Stomach (tissue), 9 donors: ENCODE measurements around the gene ABR. TPM values are rescaled to one million over a fixed set of nuclear protein-coding genes. Genes with fewer than 3 reads are reported as not detected.

Experiments
- DNase-seq, 2 donors: peaks; one replicate each; pipeline versions ENCODE4 v3.0.0 to v3.0.0-alpha.2; 2013 to 2019
- H3K27ac ChIP-seq, 5 donors: fragments of 200-600 bp in 4 of 5; sonication (generic) in 4 of 5; one replicate each; pipeline ENCODE4 v1.5.1; 2013 to 2019; ENCODE audit warnings: mild to moderate bottlenecking in 1 of 5, moderate library complexity in 1 of 5
- H3K27me3 ChIP-seq, 3 donors: fragments of 200-600 bp; sonication (generic); one replicate each; pipeline ENCODE4 v1.5.1; 2017 to 2019; ENCODE audit warnings: mixed run types in 1 of 3
- H3K36me3 ChIP-seq, 4 donors: fragments of 200-600 bp; sonication (generic); 1 replicate in 3 of 4; 2 replicates in 1 of 4; pipeline ENCODE4 v1.5.1; 2016 to 2019
- H3K4me1 ChIP-seq, 4 donors: fragments of 200-600 bp; sonication (generic); one replicate each; pipeline ENCODE4 v1.5.1; 2016 to 2019
- H3K4me3 ChIP-seq, 4 donors: fragments of 200-600 bp; sonication (generic) in 3 of 4; one replicate each; pipeline ENCODE4 v1.5.1; 2016 to 2019; ENCODE audit warnings: mild to moderate bottlenecking in 1 of 4
- H3K9me3 ChIP-seq, 4 donors: fragments of 200-600 bp; sonication (generic); one replicate each; pipeline ENCODE4 v1.5.1; 2016 to 2019
- CTCF ChIP-seq, 7 experiments: fragments of 450-650 bp in 4 of 7; fragments of 200-600 bp in 3 of 7; sonication (generic) in 3 of 7; IDR thresholded peaks; one replicate each; pipeline ENCODE4 v1.5.1; 2016 to 2019; ENCODE audit warnings: antibody characterized with exemption in 7 of 7, control low read depth in 2 of 7, mild to moderate bottlenecking in 1 of 7
- EP300 ChIP-seq: sonication (generic); formaldehyde crosslinking; IDR thresholded peaks from one replicate; pipeline ENCODE4 v1.6.1; 2017; ENCODE audit warnings: antibody characterized with exemption
- POLR2A ChIP-seq, 4 donors: fragments of 450-650 bp; IDR thresholded peaks; one replicate each; pipeline ENCODE4 v1.6.1; 2016; ENCODE audit warnings: antibody characterized with exemption in 4 of 4, control low read depth in 2 of 4, mild to moderate bottlenecking in 1 of 4, moderate library complexity in 1 of 4
- POLR2AphosphoS5 ChIP-seq, 3 donors: sonication (generic); formaldehyde crosslinking; IDR thresholded peaks; one replicate each; pipeline ENCODE4 v1.6.1; 2016; ENCODE audit warnings: antibody characterized with exemption in 3 of 3
- WGBS, 5 donors: extraction: QIAGEN DNeasy Blood & Tissue Kit in 3 of 5; methylation state at CpG; one replicate each; pipeline versions ENCODE4 v1.1.5 to v1.1.7; 2013 to 2018; 5-methylcytosine and 5-hydroxymethylcytosine counted together
- intact Hi-C: fragments of 100-400 bp; cut with DNase I; formaldehyde crosslinking; loops from one replicate; pipeline ENCODE4 v1.15.1; 2023; ENCODE audit warnings: low total_unique reads
- polyA plus RNA-seq, 3 donors: library from polyadenylated mRNA; stranded (reverse); fragments of 200-250 nt; gene quantifications; one replicate each; pipeline ENCODE4 v1.2.3, GENCODE V29; 2013
- total RNA-seq, 5 donors: library from RNA; depleted of rRNA; stranded (reverse); fragments of >200 nt; gene quantifications; one replicate each; pipeline versions ENCODE4 v1.1.0 to v1.2.3, GENCODE V29; 2014 to 2016
- donor health status: healthy with polysubstance abuse.
- donor health status: Bipolar disorder and iron deficiency.
- donor health status: healthy.

The ABR gene
- total and polyA plus RNA-seq, 8 donors = 28.3 to 1,523 (median 73.4) TPM

GRCh38 chr17:1030684-1031532, 148.9 kb downstream of the ABR start:
- intact Hi-C loops = no loop called here
- Histone ChIP-seq H3K27ac (peak overlapping the region; percentile 32 to 73 (median 62)), H3K4me3 (peak overlapping the region; percentile 36 to 42 (median 40)), H3K27me3 (no peaks in the 10 kb centered on the region), H3K36me3 (peaks cover 5 to 60% (median 45%) of the 10 kb centered on the region in 4 donors), H3K9me3 (no peaks in the 10 kb centered on the region), H3K4me1 (peaks cover 24 to 46% (median 38%) of the 10 kb centered on the region in 4 donors)
- 50 to 71% (median 61%) methylated on average over 4 to 45 of the region's 45 CpGs for WGBS, 5 donors
- no peak for TF ChIP-seq POLR2AphosphoS5 (IDR thresholded peaks at IDR 0.05)
- TF ChIP-seq EP300 = no peak
- no peak for TF ChIP-seq CTCF (IDR thresholded peaks at IDR 0.05)
- no peak for TF ChIP-seq POLR2A (IDR thresholded peaks at IDR 0.05)
- peak in 1 of 2 donors; percentile 58 for DNase-seq

- 50 to 73% (median 56%) methylated on average over 13 to 20 of the region's 20 CpGs for WGBS, 5 donors
These were observed 149.7 kb downstream of the ABR start for GRCh38 chr17:1029922-1030644.

GRCh38 chr17:1029196-1029921, 150.4 kb downstream of the ABR start:
- Histone ChIP-seq H3K4me3 (peak overlapping the region in 1 of 4 donors; percentile 42), H3K36me3 (peaks cover 5 to 63% (median 48%) of the 10 kb centered on the region in 4 donors), H3K27me3 (no peaks in the 10 kb centered on the region), H3K9me3 (no peaks in the 10 kb centered on the region), H3K27ac (peak overlapping the region; percentile 41 to 73 (median 62)), H3K4me1 (peaks cover 24 to 45% (median 37%) of the 10 kb centered on the region in 4 donors)
- DNase-seq = no peak
- 73 to 80% (median 76%) methylated on average over 24 to 30 of the region's 30 CpGs for WGBS, 5 donors
- TF ChIP-seq EP300 (no peak), CTCF (IDR thresholded peaks at IDR 0.05) (no peak), POLR2A (IDR thresholded peaks at IDR 0.05) (no peak), POLR2AphosphoS5 (IDR thresholded peaks at IDR 0.05) (no peak)
- intact Hi-C loops = no loop called here

More at GRCh38 chr17:1029922-1030644, 149.7 kb downstream of the ABR start:
- Histone ChIP-seq H3K4me1 (peaks cover 24 to 45% (median 37%) of the 10 kb centered on the region in 4 donors), H3K36me3 (peaks cover 5 to 68% (median 53%) of the 10 kb centered on the region in 4 donors), H3K27ac (peak overlapping the region; percentile 32 to 73 (median 62)), H3K27me3 (no peaks in the 10 kb centered on the region), H3K4me3 (peak overlapping the region in 3 of 4 donors; percentile 36 to 42 (median 42)), H3K9me3 (no peaks in the 10 kb centered on the region)
- intact Hi-C loops = no loop called here
- TF ChIP-seq POLR2A (IDR thresholded peaks at IDR 0.05) (no peak), CTCF (IDR thresholded peaks at IDR 0.05) (no peak), POLR2AphosphoS5 (IDR thresholded peaks at IDR 0.05) (no peak), EP300 (no peak)
- DNase-seq = no peak

GRCh38 chr17:1027044-1027443, 152.7 kb downstream of the ABR start:
- Histone ChIP-seq H3K4me3 (no peak overlapping the region), H3K36me3 (peaks cover 0 to 48% (median 34%) of the 10 kb centered on the region in 4 donors), H3K27ac (no peak overlapping the region), H3K4me1 (peaks cover 23 to 51% (median 39%) of the 10 kb centered on the region in 4 donors), H3K9me3 (no peaks in the 10 kb centered on the region), H3K27me3 (no peaks in the 10 kb centered on the region)
- 57 to 94% (median 70%) methylated on average over 2 to 9 of the region's 9 CpGs; no CpG with 5 or more reads in 1 of the 5 donors for WGBS, 5 donors
- intact Hi-C loops = no loop called here
- no peak for TF ChIP-seq POLR2A (IDR thresholded peaks at IDR 0.05)
- TF ChIP-seq POLR2AphosphoS5 (IDR thresholded peaks at IDR 0.05) = no peak
- TF ChIP-seq CTCF (IDR thresholded peaks at IDR 0.05) = no peak
- no peak for TF ChIP-seq EP300
- DNase-seq = no peak
